Measurements from ENCODE around the gene OPHN1. TPM values are rescaled to one million over a fixed set of nuclear protein-coding genes. Genes with fewer than 3 reads are reported as not detected.
"Not testable (repeated sequence)": the region's sequence is repeated elsewhere in the genome, so short reads cannot be mapped to it uniquely, and the experiment has no call there.

The OPHN1 gene
- total and polyA plus RNA-seq, 2 experiments from 2014 or later: 2.2 to 3.8 TPM

DNA sequence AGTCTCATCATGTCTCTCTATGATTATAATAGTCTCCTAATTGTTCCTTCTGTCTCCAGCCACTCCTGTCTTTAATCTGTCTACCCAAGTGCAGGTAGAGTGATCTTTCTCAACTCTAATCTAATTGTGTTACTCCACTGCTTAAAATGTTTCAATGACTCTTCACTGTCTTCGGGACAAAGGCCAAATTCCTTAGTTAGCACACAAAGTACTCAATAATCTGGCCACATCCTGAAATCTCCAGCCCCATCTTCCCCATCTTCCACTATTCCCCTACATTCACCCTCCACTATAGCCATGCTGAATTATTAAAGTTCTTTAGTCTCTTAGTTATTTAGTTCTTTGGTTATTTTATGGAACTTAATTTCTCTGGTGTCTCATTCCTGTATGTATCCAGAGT, 353.3 kb downstream of the OPHN1 start:
- H3K27me3 ChIP-seq (ENCODE audit: insufficient read depth): no peaks in the 10 kb centered on the region
- Mint-ChIP-seq H3K27ac (no peak overlapping the region), H3K4me1 (peaks cover 1% of the 10 kb centered on the region; the same call in 1 of the 3 replicates), H3K9me3 (no peaks in the 10 kb centered on the region), H3K36me3 (ENCODE audit: low read depth) (peaks cover 3% of the 10 kb centered on the region; the same call in 2 of the 3 replicates), H3K27me3 (ENCODE audit: insufficient read depth, low read depth, poor library complexity) (no peaks in the 10 kb centered on the region), H3K4me3 (no peak overlapping the region)
- no peaks in the 10 kb centered on the region for H3K4me1 ChIP-seq (ENCODE audit: insufficient read depth)
- no peaks in the 10 kb centered on the region for H3F3A ChIP-seq (replicated peaks; ENCODE audit: low read depth)
- TF ChIP-seq ZNF114 (CRISPR knock-in tag; IDR thresholded peaks at IDR 0.05) (no peak), POLR2AphosphoS5 (IDR thresholded peaks at IDR 0.05; ENCODE audit: low read depth) (no peak), ZNF331 (CRISPR knock-in tag; IDR thresholded peaks at IDR 0.05; ENCODE audit: low read depth) (no peak), STAT1 (IDR thresholded peaks at IDR 0.05; ENCODE audit: unreplicated experiment) (no peak), NANOG (IDR thresholded peaks at IDR 0.05; ENCODE audit: borderline replicate concordance) (no peak)
- TF ChIP-seq, protein P1, sequence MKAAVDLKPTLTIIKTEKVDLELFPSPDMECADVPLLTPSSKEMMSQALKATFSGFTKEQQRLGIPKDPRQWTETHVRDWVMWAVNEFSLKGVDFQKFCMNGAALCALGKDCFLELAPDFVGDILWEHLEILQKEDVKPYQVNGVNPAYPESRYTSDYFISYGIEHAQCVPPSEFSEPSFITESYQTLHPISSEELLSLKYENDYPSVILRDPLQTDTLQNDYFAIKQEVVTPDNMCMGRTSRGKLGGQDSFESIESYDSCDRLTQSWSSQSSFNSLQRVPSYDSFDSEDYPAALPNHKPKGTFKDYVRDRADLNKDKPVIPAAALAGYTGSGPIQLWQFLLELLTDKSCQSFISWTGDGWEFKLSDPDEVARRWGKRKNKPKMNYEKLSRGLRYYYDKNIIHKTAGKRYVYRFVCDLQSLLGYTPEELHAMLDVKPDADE (IDR thresholded peaks at IDR 0.05): no peak
- no peaks in the 10 kb centered on the region for H3K36me3 ChIP-seq (ENCODE audit: insufficient read depth)
- H2AFZ ChIP-seq: no peak overlapping the region
- H4K20me1 ChIP-seq (replicated peaks; ENCODE audit: insufficient read depth): no peaks in the 10 kb centered on the region
- DNase-seq (ENCODE audit: low spot score) (no peak), ATAC-seq (no peak)
- H3K9me2 ChIP-seq (ENCODE audit: insufficient read depth): no peaks in the 10 kb centered on the region
- H3K27ac ChIP-seq (ENCODE audit: low read depth): no peak overlapping the region
- H3K79me2 ChIP-seq (replicated peaks; ENCODE audit: insufficient read depth): no peaks in the 10 kb centered on the region
- H3K4me3 ChIP-seq: no peak overlapping the region
- H3K4me2 ChIP-seq: no peak overlapping the region

DNA sequence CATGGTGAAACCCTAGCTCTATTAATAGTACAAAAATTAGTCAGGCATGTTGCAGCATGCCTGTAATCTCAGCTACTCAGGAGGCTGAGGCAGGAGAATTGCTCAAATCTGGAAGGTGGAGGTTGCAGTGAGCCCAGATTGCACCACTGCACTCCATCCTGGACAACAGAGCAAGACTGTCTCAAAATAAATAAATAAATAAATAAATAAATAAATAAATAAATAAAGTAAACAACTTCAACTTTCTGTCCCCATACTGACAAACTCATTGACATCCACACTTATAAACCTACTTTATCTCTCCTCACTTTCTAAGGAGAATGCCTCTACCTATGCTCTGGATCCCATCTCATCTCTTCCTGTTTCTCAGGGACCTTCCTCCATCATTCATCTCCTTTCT, 354.5 kb downstream of the OPHN1 start:
- H3K27me3 Mint-ChIP-seq (ENCODE audit: insufficient read depth, low read depth, poor library complexity); H3K36me3 Mint-ChIP-seq (ENCODE audit: low read depth); H2AFZ ChIP-seq; DNase-seq (ENCODE audit: low spot score); H3K9me2 ChIP-seq (ENCODE audit: insufficient read depth); H3K27ac ChIP-seq (ENCODE audit: low read depth); H3K27ac Mint-ChIP-seq; H3K27me3 ChIP-seq (ENCODE audit: insufficient read depth); H3K79me2 ChIP-seq (replicated peaks; ENCODE audit: insufficient read depth); H3K4me3 Mint-ChIP-seq; H3K4me1 Mint-ChIP-seq; ATAC-seq; H4K20me1 ChIP-seq (replicated peaks; ENCODE audit: insufficient read depth); H3K4me1 ChIP-seq (ENCODE audit: insufficient read depth); H3F3A ChIP-seq (replicated peaks; ENCODE audit: low read depth); H3K36me3 ChIP-seq (ENCODE audit: insufficient read depth); H3K4me3 ChIP-seq; H3K4me2 ChIP-seq; H3K9me3 Mint-ChIP-seq: not testable (repeated sequence)

DNA sequence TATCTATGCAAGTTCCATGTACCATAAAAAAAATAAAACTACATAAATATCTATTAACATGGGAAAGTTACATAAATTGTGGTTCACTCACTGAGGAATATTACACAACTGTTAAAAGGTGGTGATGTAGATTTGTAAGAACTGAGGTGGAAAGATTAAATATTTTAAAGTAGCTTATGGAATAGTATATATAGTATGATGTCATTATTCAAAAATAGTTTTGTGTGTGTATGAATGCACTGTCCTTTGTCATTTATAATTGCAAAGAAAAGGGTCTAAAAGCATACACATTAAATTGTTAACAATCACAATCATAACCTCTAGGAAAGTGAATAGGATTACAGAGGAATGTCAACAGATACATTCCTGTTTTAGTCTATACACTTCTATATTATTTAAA, 355.9 kb downstream of the OPHN1 start:
- Histone ChIP-seq H3K79me2 (replicated peaks; ENCODE audit: insufficient read depth) (no peaks in the 10 kb centered on the region), H3K9me2 (ENCODE audit: insufficient read depth) (no peaks in the 10 kb centered on the region), H4K20me1 (replicated peaks; ENCODE audit: insufficient read depth) (no peaks in the 10 kb centered on the region), H3K4me3 (no peak overlapping the region), H2AFZ (no peak overlapping the region), H3K4me1 (ENCODE audit: insufficient read depth) (no peaks in the 10 kb centered on the region), H3K36me3 (ENCODE audit: insufficient read depth) (no peaks in the 10 kb centered on the region), H3K4me2 (no peak overlapping the region), H3K27ac (ENCODE audit: low read depth) (no peak overlapping the region), H3K27me3 (ENCODE audit: insufficient read depth) (no peaks in the 10 kb centered on the region), H3F3A (replicated peaks; ENCODE audit: low read depth) (no peaks in the 10 kb centered on the region)
- Mint-ChIP-seq H3K27ac (no peak overlapping the region), H3K36me3 (ENCODE audit: low read depth) (peaks cover 3% of the 10 kb centered on the region; the same call in 2 of the 3 replicates), H3K4me3 (no peak overlapping the region), H3K9me3 (no peaks in the 10 kb centered on the region; the same call in 2 of the 3 replicates), H3K27me3 (ENCODE audit: insufficient read depth, low read depth, poor library complexity) (peaks cover 2% of the 10 kb centered on the region), H3K4me1 (peaks cover 6% of the 10 kb centered on the region; the same call in 2 of the 3 replicates)
- DNase-seq (ENCODE audit: low spot score) (no peak), ATAC-seq (no peak)
- TF ChIP-seq CREB1 (CRISPR knock-in tag; IDR thresholded peaks at IDR 0.05; ENCODE audit: low read depth) (no peak), ZNF331 (CRISPR knock-in tag; IDR thresholded peaks at IDR 0.05; ENCODE audit: low read depth) (no peak), STAT1 (IDR thresholded peaks at IDR 0.05; ENCODE audit: unreplicated experiment) (no peak), EZH2phosphoT487 (IDR thresholded peaks at IDR 0.05; ENCODE audit: unreplicated experiment) (no peak), ZNF114 (CRISPR knock-in tag; IDR thresholded peaks at IDR 0.05) (no peak), POLR2AphosphoS5 (IDR thresholded peaks at IDR 0.05; ENCODE audit: low read depth) (no peak), JUNB (IDR thresholded peaks at IDR 0.05; ENCODE audit: unreplicated experiment) (no peak), EZH2 (IDR thresholded peaks at IDR 0.05; ENCODE audit: low read depth, unreplicated experiment) (no peak), NANOG (IDR thresholded peaks at IDR 0.05; ENCODE audit: borderline replicate concordance) (no peak)
- TF ChIP-seq, protein P2, sequence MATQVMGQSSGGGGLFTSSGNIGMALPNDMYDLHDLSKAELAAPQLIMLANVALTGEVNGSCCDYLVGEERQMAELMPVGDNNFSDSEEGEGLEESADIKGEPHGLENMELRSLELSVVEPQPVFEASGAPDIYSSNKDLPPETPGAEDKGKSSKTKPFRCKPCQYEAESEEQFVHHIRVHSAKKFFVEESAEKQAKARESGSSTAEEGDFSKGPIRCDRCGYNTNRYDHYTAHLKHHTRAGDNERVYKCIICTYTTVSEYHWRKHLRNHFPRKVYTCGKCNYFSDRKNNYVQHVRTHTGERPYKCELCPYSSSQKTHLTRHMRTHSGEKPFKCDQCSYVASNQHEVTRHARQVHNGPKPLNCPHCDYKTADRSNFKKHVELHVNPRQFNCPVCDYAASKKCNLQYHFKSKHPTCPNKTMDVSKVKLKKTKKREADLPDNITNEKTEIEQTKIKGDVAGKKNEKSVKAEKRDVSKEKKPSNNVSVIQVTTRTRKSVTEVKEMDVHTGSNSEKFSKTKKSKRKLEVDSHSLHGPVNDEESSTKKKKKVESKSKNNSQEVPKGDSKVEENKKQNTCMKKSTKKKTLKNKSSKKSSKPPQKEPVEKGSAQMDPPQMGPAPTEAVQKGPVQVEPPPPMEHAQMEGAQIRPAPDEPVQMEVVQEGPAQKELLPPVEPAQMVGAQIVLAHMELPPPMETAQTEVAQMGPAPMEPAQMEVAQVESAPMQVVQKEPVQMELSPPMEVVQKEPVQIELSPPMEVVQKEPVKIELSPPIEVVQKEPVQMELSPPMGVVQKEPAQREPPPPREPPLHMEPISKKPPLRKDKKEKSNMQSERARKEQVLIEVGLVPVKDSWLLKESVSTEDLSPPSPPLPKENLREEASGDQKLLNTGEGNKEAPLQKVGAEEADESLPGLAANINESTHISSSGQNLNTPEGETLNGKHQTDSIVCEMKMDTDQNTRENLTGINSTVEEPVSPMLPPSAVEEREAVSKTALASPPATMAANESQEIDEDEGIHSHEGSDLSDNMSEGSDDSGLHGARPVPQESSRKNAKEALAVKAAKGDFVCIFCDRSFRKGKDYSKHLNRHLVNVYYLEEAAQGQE (IDR thresholded peaks at IDR 0.05; ENCODE audit: unreplicated experiment): no peak
- TF ChIP-seq, protein P1 (IDR thresholded peaks at IDR 0.05): no peak
